ENCODE data around the gene ALDH6A1.

ALDH6A1 gene

DNA sequence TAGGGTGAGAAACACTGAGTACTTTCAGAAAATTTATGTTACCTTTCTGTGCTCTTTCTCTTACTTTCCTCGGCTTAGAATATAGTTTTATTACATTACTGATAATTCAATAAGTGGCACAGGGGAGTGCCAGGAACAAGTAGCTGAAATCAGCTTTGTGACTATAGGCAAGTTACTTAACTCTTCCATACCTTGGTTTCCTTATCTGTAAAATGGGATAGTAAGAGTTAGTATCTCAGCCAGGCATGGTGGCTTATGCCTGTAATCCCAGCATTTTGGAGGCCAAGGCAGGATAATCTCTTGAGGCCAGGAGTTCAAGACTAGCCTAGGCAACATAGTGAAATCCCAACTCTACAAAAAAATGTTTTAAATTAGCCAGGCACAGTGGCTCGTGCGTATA is 49.7 kb downstream of the ALDH6A1 start:
- FAIRE-seq (no peak), DNase-seq (ENCODE audit: insufficient read length, low spot score) (no peak)
- TF ChIP-seq, protein P1, sequence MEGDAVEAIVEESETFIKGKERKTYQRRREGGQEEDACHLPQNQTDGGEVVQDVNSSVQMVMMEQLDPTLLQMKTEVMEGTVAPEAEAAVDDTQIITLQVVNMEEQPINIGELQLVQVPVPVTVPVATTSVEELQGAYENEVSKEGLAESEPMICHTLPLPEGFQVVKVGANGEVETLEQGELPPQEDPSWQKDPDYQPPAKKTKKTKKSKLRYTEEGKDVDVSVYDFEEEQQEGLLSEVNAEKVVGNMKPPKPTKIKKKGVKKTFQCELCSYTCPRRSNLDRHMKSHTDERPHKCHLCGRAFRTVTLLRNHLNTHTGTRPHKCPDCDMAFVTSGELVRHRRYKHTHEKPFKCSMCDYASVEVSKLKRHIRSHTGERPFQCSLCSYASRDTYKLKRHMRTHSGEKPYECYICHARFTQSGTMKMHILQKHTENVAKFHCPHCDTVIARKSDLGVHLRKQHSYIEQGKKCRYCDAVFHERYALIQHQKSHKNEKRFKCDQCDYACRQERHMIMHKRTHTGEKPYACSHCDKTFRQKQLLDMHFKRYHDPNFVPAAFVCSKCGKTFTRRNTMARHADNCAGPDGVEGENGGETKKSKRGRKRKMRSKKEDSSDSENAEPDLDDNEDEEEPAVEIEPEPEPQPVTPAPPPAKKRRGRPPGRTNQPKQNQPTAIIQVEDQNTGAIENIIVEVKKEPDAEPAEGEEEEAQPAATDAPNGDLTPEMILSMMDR (IDR thresholded peaks at IDR 0.05; ENCODE audit: insufficient read depth, missing control alignments) = no peak

DNA sequence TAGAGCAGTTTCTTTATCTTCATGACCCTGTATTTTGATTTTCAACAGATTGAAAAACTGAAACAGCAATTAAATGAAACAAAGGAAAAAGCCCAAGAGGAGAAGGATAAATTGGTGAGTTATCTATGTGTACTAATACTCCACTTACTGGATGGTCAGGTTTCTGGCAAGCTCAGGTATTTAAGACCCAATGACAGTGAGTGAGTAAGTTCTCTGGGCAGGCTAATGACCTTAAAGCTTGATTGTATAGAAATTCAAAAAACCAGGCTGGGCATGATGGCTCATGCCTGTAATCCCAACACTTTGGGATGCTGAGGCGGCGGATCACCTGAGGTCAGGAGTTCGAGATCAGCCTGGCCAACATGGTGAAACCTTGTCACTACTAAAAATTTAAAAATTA is 55.1 kb downstream of the ALDH6A1 start:
- FAIRE-seq (no peak), DNase-seq (ENCODE audit: insufficient read length, low spot score) (no peak)
- TF ChIP-seq, protein P1 (IDR thresholded peaks at IDR 0.05; ENCODE audit: insufficient read depth, missing control alignments) = no peak

DNA sequence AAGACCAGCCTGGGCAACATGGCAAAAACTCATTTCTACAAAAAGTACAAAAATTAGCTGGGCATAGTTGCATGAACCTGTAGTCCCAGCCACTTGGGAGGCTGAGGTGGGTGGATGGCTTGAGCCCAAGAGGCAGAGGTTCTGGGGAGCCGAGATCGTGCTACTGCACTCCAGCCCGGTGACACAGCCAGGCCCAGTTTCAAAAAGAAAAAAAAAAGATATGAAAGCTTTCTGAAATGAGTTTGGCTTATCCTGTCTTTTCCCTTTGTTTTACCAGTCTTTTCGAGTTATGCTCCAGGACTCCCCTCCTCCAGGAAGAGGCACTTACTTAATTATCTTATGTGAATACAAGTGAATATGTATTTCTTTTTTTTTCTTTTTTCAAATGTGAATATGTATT is 61.9 kb downstream of the ALDH6A1 start:
- DNase-seq (ENCODE audit: insufficient read length, low spot score) (no peak), FAIRE-seq (no peak)
- TF ChIP-seq, protein P1 (IDR thresholded peaks at IDR 0.05; ENCODE audit: insufficient read depth, missing control alignments) = no peak

DNA sequence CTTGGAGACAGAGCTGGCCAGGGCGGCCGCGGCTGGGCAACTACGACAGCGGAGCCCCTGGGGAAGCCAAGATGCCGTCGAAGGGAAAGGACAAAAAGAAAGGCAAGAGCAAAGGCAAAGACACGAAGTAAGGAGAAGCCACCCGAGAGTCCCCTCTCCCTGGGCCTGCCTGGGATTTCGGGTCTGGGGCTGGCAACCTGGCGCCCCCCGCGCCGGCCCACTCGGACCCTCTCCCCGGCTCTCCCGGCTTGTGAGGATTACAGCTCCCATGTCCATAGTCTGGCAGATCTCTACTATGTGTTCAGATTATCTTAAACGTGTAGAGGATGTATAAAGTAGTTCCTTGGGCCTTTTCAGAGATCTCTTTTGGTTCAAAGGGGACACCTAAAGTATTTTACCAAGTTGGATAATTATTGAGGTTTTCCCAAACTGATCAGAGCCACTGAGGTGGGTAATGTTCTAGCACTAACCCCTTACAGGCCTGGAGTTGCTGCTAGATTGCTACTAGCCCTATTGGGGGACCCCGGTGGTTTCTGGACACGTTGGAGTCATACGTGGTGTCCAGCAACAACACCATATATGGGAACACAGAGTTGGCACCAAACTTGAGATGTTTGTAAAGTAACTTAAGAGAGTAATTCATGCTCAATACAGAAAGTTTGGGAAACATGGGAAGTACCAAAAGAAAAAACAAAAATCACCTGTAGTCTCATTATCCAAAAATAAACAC is 64.7 kb downstream of the ALDH6A1 start:
- FAIRE-seq = no peak
- TF ChIP-seq, protein P1 (IDR thresholded peaks at IDR 0.05; ENCODE audit: insufficient read depth, missing control alignments) = no peak
- DNase-seq (ENCODE audit: insufficient read length, low spot score) = no peak

DNA sequence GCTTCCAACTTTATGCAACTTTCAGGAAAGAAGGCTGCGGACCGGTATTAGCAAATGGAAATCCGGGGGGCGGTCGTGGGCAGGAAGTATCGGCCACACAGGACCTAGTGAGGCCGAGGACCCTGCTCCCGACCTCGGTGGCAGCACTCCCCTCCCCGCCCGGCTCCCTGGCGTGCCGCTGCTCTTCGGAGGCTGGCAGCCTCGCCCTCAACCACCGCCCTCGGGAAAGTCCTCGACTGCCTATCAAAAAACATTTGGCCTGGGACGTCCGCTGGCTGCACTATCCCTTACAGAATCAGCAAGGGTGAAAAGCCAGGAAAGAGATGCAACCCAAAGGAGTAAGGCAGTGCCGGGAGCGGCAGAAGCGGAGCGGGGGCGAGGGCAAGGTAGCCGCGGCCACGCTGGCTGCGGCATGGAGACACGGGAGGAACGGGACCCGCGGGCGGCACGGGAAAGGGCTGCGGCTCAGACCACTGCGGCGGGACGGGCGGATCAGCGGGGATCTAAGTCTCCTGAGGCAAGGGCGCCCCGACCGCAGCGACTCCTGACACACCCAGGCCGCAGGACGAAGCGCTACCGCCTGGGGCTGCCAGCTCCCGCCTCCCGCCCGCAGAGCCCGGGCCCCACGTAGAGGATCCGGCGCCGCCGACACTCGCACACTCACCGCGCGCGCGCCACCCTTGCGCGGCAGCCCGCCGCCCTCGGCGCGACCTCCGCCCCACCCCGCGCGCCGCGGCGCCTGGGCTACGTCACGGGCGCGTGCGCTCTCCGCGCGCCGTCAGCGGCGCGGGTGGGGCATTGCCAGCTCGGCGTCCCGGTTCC is 65.5 kb downstream of the ALDH6A1 start, which contains the start of the genes BBOF1 and ENTPD5:
BBOF1 (plus strand) TSS at position 764 of the 822 bp plus-strand sequence. CDS start 130 bp downstream, outside the sequence.
ENTPD5 (minus strand) TSS at position 703 of the 822 bp plus-strand sequence. CDS start 31,186 bp downstream, outside the sequence.
- peak; percentile 93 for DNase-seq (ENCODE audit: insufficient read length, low spot score)
- TF ChIP-seq, protein P1 (IDR thresholded peaks at IDR 0.05; ENCODE audit: insufficient read depth, missing control alignments) = no peak
- FAIRE-seq = no peak

DNA sequence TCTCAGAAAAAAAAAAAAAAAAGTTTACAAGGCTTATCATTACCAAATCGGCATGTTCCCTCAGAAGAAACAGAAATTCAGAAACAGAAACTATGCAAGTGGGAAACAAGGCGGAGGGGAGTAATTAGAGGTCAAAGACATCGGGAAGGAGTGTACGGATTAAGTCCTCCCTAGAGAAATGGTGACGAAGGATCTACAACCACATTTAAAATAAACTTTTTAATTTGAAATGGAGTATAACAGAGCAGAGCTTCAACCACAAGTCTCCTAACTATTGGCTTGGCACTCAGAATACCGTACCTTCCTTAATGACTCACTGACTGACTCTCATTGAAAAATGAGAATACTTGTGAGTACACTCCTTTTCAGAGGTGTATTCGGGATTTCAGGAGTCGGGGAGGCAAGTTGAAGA is 66.1 kb downstream of the ALDH6A1 start:
- no peak for DNase-seq (ENCODE audit: insufficient read length, low spot score)
- TF ChIP-seq, protein P1 (IDR thresholded peaks at IDR 0.05; ENCODE audit: insufficient read depth, missing control alignments) = no peak
- no peak for FAIRE-seq
